ENCODE measurements around the gene TMEM38B. TPM values are rescaled to one million over a fixed set of nuclear protein-coding genes. Genes with fewer than 3 reads are reported as not detected.

Gene TMEM38B
- polyA plus RNA-seq, 3 donors: 4.5 to 14.8 (median 12.2) TPM

DNA sequence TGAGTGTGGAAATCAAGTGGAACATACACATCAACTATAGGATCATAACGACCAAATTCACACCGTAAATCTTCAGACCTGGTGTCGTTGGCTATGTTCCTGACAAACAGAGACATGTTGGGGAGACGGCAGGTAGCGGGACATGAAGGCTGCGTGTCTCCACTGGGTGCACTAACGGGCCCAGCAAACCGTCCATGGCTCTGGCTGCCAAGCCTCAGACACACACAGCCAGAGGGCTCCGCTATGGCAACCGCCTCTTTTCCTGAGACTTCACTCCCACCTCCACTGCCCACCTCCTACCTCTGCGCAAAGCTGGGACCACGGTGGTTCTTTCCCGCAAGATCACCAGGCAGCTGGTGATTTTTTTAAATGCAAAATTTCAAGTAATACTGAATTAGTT is 16.3 kb downstream of the TMEM38B start:
- Histone ChIP-seq H3K27ac (ENCODE audit: low read depth in 1 of 2, low read length in 2 of 2) (no peak overlapping the region), H3K36me3 (replicated peaks in 1 of 2; ENCODE audit: control insufficient read depth in 1 of 2, insufficient read depth in 2 of 2, low read length in 2 of 2) (no peaks in the 10 kb centered on the region), H3K27me3 (ENCODE audit: control insufficient read depth in 2 of 2, insufficient read depth in 2 of 2, low read length in 2 of 2) (no peaks in the 10 kb centered on the region), H3K9ac (ENCODE audit: insufficient read depth, low read length, poor library complexity, severe bottlenecking) (no peak overlapping the region), H3K79me2 (ENCODE audit: insufficient read depth, low read length) (no peaks in the 10 kb centered on the region), H3K9me3 (replicated peaks in 1 of 2; ENCODE audit: control insufficient read depth in 1 of 2, insufficient read depth in 1 of 2, low read length in 2 of 2) (peaks cover 0 to 10% of the 10 kb centered on the region in 2 donors), H3K4me1 (ENCODE audit: control insufficient read depth in 1 of 2, insufficient read depth in 2 of 2, low read length in 2 of 2) (no peaks in the 10 kb centered on the region), H3K4me3 (replicated peaks in 1 of 3; ENCODE audit: low read depth in 2 of 3, low read length in 3 of 3) (no peak overlapping the region), H4K20me1 (ENCODE audit: insufficient read depth, low read length) (no peaks in the 10 kb centered on the region), H3K4me2 (replicated peaks; ENCODE audit: extremely low read depth, low read length, poor library complexity, severe bottlenecking) (no peak overlapping the region), H2AFZ (ENCODE audit: insufficient read depth, low read depth, low read length, poor library complexity, severe bottlenecking) (no peak overlapping the region)
- Mint-ChIP-seq H3K4me1 (peaks cover 6% of the 10 kb centered on the region), H3K27ac (no peak overlapping the region), H3K9me3 (peaks cover 0 to 6% (median 0%) of the 10 kb centered on the region in 7 donors), H3K27me3 (ENCODE audit: low read depth in 3 of 3) (no peaks in the 10 kb centered on the region), H3K4me3 (no peak overlapping the region), H3K36me3 (peaks cover 6 to 12% of the 10 kb centered on the region in 2 donors)
- intact Hi-C loops (cut with micrococcal nuclease): no loop called here
- TF ChIP-seq, protein P1, sequence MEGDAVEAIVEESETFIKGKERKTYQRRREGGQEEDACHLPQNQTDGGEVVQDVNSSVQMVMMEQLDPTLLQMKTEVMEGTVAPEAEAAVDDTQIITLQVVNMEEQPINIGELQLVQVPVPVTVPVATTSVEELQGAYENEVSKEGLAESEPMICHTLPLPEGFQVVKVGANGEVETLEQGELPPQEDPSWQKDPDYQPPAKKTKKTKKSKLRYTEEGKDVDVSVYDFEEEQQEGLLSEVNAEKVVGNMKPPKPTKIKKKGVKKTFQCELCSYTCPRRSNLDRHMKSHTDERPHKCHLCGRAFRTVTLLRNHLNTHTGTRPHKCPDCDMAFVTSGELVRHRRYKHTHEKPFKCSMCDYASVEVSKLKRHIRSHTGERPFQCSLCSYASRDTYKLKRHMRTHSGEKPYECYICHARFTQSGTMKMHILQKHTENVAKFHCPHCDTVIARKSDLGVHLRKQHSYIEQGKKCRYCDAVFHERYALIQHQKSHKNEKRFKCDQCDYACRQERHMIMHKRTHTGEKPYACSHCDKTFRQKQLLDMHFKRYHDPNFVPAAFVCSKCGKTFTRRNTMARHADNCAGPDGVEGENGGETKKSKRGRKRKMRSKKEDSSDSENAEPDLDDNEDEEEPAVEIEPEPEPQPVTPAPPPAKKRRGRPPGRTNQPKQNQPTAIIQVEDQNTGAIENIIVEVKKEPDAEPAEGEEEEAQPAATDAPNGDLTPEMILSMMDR (IDR thresholded peaks at IDR 0.05): no peak
- 99% methylated on average over 9 of the region's 13 CpGs for WGBS (ENCODE audit: insufficient coverage)
- DNase-seq: no peak

DNA sequence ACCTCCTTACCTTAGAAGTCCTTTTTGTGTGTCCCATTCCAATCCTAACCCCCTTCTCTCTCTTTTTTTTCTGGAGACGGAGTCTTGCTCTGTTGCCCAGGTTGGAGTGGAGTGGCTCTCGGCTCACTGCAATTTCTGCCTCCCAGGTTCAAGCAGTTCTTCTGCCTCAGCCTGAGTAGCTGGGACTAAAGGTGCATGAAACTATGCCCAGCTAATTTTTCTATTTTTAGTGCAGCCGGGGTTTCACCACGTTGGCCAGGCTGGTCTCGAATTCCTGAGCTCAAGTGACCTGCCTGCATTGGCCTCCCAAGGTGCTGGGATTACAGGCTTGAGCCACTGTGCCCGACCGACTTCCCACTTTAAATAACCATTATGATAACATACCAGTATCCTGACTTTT is 17.5 kb downstream of the TMEM38B start:
- 96% methylated on average over 4 of the region's 7 CpGs for WGBS (ENCODE audit: insufficient coverage)
- Histone ChIP-seq H3K36me3 (replicated peaks in 1 of 2; ENCODE audit: control insufficient read depth in 1 of 2, insufficient read depth in 2 of 2, low read length in 2 of 2) (no peaks in the 10 kb centered on the region), H3K9me3 (replicated peaks in 1 of 2; ENCODE audit: control insufficient read depth in 1 of 2, insufficient read depth in 1 of 2, low read length in 2 of 2) (peaks cover 0 to 10% of the 10 kb centered on the region in 2 donors), H2AFZ (ENCODE audit: insufficient read depth, low read depth, low read length, poor library complexity, severe bottlenecking) (no peak overlapping the region), H4K20me1 (ENCODE audit: insufficient read depth, low read length) (no peaks in the 10 kb centered on the region), H3K4me2 (replicated peaks; ENCODE audit: extremely low read depth, low read length, poor library complexity, severe bottlenecking) (no peak overlapping the region), H3K27ac (ENCODE audit: low read depth in 1 of 2, low read length in 2 of 2) (no peak overlapping the region), H3K79me2 (ENCODE audit: insufficient read depth, low read length) (no peaks in the 10 kb centered on the region), H3K4me1 (ENCODE audit: control insufficient read depth in 1 of 2, insufficient read depth in 2 of 2, low read length in 2 of 2) (no peaks in the 10 kb centered on the region), H3K9ac (ENCODE audit: insufficient read depth, low read length, poor library complexity, severe bottlenecking) (no peak overlapping the region), H3K27me3 (ENCODE audit: control insufficient read depth in 2 of 2, insufficient read depth in 2 of 2, low read length in 2 of 2) (no peaks in the 10 kb centered on the region), H3K4me3 (replicated peaks in 1 of 3; ENCODE audit: low read depth in 2 of 3, low read length in 3 of 3) (no peak overlapping the region)
- no peak for DNase-seq
- H3K36me3 Mint-ChIP-seq: peaks cover 3 to 10% of the 10 kb centered on the region in 2 donors
- TF ChIP-seq, protein P1 (IDR thresholded peaks at IDR 0.05): no peak
- H3K27me3 Mint-ChIP-seq (ENCODE audit: low read depth in 3 of 3): no peaks in the 10 kb centered on the region
- no peak overlapping the region for H3K27ac Mint-ChIP-seq
- no peak overlapping the region for H3K4me3 Mint-ChIP-seq
- H3K9me3 Mint-ChIP-seq: peaks cover 0 to 6% (median 0%) of the 10 kb centered on the region in 7 donors
- intact Hi-C loops (cut with micrococcal nuclease): no loop called here
- H3K4me1 Mint-ChIP-seq: peaks cover 6% of the 10 kb centered on the region
